Measurements from ENCODE around the gene ITGA11.

Gene ITGA11

GRCh38 chr15:68289621-68290352 is 142.2 kb downstream of the ITGA11 start:
- TF ChIP-seq CTCF (IDR thresholded peaks at IDR 0.05; ENCODE audit: low read depth, low read length, missing control alignments): no peak
- no peak overlapping the region for H3K4me3 ChIP-seq (ENCODE audit: low read depth, low read length)
- DNase-seq (ENCODE audit: low read depth): no peak

- TF ChIP-seq CTCF (IDR thresholded peaks at IDR 0.05; ENCODE audit: low read depth, low read length, missing control alignments): no peak
- no peak overlapping the region for H3K4me3 ChIP-seq (ENCODE audit: low read depth, low read length)
- DNase-seq (ENCODE audit: low read depth): no peak
Observed at GRCh38 chr15:68289057-68289456, 142.9 kb downstream of the ITGA11 start.

GRCh38 chr15:68286256-68286655 is 145.7 kb downstream of the ITGA11 start:
- TF ChIP-seq CTCF (IDR thresholded peaks at IDR 0.05; ENCODE audit: low read depth, low read length, missing control alignments): no peak
- H3K4me3 ChIP-seq (ENCODE audit: low read depth, low read length): no peak overlapping the region

DNA sequence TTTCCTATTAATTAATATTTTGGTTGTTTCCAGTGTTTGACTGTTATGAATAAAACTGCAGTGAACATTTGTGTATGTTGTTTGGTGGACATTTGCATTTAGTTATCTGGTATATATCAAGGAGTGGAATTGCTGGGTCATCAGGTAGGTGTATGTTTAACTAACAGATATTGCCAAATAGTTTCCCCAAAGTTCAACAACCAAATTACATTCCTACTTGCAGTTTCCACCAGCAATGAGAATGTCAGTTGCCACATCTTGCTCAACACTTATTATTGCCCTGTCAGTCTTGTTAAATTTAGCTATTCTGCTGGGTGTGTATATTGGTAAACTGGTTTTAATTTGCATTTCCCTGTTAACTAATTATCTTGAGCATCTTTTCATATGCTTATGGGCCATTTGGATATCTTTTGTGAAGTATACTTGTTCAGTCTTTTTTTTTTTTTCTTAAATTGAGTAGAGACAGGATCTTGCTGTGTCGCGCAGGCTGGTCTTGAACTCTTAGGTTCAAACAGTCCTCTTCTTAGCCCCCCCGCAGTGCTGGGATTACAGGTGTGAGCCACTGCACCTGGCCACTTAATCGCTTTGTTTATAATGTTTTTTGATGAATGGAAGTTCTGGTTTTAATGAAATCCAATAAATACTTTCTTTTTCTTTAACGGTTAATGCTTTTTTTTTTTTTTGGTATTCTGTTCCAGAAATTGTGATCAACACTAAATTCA is 146.5 kb downstream of the ITGA11 start:
- H3K4me3 ChIP-seq (ENCODE audit: low read depth, low read length): no peak overlapping the region
- no peak for TF ChIP-seq CTCF (IDR thresholded peaks at IDR 0.05; ENCODE audit: low read depth, low read length, missing control alignments)
- DNase-seq (ENCODE audit: low read depth): no peak

More at GRCh38 chr15:68286256-68286655, 145.7 kb downstream of the ITGA11 start:
- DNase-seq (ENCODE audit: low read depth): no peak

DNA sequence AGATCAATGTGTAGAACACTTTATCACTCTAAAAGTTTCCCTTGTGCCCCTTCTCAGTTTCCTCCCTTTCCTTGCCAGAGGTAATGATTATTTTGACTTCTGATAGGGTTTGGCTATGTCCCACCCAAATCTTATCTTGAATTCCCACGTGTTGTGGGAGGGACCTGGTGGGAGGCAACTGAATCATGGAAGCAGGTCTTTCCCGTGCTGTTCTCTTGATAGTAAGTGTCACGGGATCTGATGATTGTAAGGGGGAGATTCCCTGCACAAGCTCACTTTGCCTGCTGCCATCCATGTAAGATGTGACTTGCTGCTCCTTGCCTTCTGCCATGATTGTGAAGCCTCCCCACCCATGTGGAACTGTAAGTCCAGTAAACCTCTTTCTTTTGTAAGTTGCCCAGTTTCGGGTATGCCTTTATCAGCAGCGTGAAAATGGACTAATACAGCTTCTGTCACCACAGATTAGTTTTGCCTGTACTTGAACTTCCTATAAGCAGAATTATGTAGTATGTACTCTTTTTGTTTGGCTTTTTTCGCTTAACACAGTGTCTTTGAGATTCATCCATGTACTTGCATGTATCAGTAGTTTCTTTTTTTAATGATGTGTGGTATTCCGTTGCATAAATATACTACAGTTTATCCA is 147.2 kb downstream of the ITGA11 start:
- DNase-seq (ENCODE audit: low read depth): no peak
- TF ChIP-seq CTCF (IDR thresholded peaks at IDR 0.05; ENCODE audit: low read depth, low read length, missing control alignments): no peak
- no peak overlapping the region for H3K4me3 ChIP-seq (ENCODE audit: low read depth, low read length)

DNA sequence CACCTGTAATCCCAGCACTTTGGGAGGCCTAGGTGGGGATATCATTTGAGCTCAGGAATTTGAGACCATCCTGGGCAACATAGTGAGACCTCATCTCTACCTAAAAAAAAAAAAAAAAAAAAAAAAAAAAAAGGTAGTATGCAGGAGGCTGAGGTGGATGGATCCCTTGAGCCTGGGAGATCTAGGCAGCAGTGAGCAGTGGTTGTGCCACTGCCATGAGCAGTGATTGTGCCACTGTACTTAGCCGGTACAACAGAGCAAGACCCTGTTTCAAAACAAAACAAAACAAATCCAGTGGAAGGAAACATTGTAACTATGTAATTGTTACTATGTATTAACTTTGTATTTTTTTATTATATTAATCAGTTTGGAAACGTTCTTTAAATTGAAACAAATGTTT is 148.6 kb downstream of the ITGA11 start:
- no peak for TF ChIP-seq CTCF (IDR thresholded peaks at IDR 0.05; ENCODE audit: low read depth, low read length, missing control alignments)
- no peak for DNase-seq (ENCODE audit: low read depth)
- no peak overlapping the region for H3K4me3 ChIP-seq (ENCODE audit: low read depth, low read length)

Measured in GM12864 (cell line).